ENCODE data around the gene GGCX. TPM values are rescaled to one million over a fixed set of nuclear protein-coding genes. Genes with fewer than 3 reads are reported as not detected.

The GGCX gene
- total RNA-seq, 3 donors from 2014 or later, result 26.7 to 35.1 (median 31.8) TPM

DNA sequence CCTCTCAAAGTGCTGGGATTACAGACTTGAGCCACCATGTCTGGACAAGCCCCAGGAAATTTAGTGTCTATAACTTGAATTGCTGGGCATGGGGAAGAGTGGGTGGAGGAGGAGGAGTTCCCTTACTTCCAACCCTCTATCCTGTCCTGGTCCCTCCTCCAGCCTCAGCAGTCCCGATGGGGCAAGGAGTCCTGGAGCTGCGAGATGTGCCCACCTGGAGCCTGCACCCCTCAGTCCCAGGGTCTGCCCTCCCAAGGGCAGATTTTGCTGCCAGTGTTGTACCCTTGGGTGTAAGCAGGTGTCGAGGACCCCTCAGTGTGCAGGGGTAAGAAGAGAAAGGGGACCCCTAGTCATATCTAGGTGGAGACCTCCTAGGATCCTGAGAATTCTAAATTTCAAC, 18.9 kb upstream of the GGCX start:
- H3K4me1 ChIP-seq, result peaks cover 7 to 14% of the 10 kb centered on the region in 2 donors
- no peaks in the 10 kb centered on the region for H3K27me3 ChIP-seq
- intact Hi-C loops (cut with DNase I; ENCODE audit: low total_unique reads), result no loop called here
- TF ChIP-seq POLR2AphosphoS5 (IDR thresholded peaks at IDR 0.05) (no peak), POLR2A (IDR thresholded peaks at IDR 0.05) (no peak)
- TF ChIP-seq, protein P1, sequence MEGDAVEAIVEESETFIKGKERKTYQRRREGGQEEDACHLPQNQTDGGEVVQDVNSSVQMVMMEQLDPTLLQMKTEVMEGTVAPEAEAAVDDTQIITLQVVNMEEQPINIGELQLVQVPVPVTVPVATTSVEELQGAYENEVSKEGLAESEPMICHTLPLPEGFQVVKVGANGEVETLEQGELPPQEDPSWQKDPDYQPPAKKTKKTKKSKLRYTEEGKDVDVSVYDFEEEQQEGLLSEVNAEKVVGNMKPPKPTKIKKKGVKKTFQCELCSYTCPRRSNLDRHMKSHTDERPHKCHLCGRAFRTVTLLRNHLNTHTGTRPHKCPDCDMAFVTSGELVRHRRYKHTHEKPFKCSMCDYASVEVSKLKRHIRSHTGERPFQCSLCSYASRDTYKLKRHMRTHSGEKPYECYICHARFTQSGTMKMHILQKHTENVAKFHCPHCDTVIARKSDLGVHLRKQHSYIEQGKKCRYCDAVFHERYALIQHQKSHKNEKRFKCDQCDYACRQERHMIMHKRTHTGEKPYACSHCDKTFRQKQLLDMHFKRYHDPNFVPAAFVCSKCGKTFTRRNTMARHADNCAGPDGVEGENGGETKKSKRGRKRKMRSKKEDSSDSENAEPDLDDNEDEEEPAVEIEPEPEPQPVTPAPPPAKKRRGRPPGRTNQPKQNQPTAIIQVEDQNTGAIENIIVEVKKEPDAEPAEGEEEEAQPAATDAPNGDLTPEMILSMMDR (IDR thresholded peaks at IDR 0.05), result no peak
- H3K27ac ChIP-seq, result peak overlapping the region; percentile 92 to 98
- H3K4me3 ChIP-seq, result no peak overlapping the region
- no peaks in the 10 kb centered on the region for H3K9me3 ChIP-seq
- no peak for DNase-seq (ENCODE audit: low spot score in 2 of 2)
- no peaks in the 10 kb centered on the region for H3K36me3 ChIP-seq

DNA sequence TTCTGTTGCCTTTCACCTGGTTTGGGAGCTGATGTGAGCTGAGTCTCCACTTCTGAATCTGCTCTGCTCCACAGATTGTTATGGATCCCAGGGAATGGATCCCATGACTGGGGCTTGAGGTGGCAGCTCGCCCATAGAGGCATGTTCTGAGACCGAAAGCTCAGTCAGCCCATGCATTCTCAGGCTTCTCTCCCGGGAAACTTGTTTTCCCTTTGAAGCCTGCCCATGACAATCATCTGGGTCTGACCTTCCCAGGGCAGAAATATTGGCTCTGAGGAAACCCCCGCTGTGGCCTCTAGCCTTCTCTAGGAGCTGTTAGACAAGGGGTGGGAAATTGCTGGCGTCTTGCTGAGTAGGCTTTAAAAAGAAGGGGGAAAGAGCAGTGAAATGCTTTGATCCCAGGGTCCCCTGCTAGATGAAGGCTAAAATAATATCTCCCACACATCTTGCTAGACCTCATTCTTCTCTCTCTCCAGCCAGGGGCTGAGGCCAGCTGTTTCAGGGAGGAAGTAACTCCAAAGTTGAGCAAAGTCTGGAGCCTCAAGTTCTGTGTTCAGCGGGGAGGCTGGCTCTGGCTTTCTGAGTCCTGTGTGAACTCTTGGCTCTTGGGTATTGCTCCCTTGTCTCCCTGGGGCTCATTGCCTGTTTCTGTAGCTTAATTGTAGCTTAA, 18.1 kb upstream of the GGCX start:
- H3K36me3 ChIP-seq, result no peaks in the 10 kb centered on the region
- no peak for DNase-seq (ENCODE audit: low spot score in 2 of 2)
- TF ChIP-seq POLR2A (IDR thresholded peaks at IDR 0.05), result no peak
- TF ChIP-seq, protein P1 (IDR thresholded peaks at IDR 0.05), result no peak
- peak overlapping the region; percentile 92 to 98 for H3K27ac ChIP-seq
- no peaks in the 10 kb centered on the region for H3K27me3 ChIP-seq
- peak overlapping the region in 2 of 3 donors; percentile 59 to 71 for H3K4me3 ChIP-seq
- peaks cover 7 to 14% of the 10 kb centered on the region in 2 donors for H3K4me1 ChIP-seq
- intact Hi-C loops (cut with DNase I; ENCODE audit: low total_unique reads), result no loop called here
- no peaks in the 10 kb centered on the region for H3K9me3 ChIP-seq

DNA sequence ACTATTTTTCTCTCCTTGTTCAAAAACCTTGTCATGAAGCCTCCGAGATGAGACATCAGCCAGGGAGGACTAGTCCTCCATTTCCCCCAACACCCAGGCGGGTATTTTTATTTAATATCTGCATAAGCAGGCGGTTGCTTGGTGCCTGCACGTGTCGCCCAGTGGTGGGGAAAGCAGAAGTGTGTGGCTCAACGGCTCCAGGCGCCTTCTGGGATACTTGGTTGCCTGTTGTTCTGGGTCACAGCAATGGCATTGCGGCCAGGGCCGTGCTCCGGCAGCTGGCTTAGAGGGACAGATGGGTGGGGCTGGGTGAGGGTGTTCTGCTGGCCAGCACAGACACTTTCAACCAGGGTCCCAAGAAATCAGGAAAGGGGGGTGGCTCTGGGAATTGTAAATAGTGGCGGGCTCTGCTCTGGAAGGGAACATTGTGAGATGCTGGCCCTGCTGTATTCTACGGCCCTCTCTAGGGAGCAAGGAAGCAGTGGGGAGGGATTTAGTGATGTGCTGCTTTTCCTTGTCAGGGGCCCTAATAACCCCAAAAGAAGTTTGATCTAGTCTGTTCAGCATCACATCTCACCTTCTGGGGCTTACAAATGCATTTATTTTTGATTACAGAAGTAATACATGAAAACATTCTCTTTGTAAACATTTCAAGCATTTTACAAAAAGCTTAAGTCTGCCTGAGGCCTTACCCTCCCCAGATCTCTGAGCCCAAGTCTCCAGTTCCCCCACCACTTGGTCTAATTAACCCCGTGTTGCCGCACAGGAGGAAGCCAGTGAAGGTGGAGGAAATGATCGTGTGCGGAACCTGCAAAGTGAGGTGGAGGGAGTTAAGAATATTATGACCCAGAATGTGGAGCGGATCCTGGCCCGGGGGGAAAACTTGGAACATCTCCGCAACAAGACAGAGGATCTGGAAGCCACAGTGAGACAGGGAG, 17.2 kb upstream of the GGCX start:
- peak overlapping the region; percentile 92 to 98 for H3K27ac ChIP-seq
- no peak for DNase-seq (ENCODE audit: low spot score in 2 of 2)
- TF ChIP-seq POLR2A (IDR thresholded peaks at IDR 0.05) (no peak), POLR2AphosphoS5 (IDR thresholded peaks at IDR 0.05) (no peak)
- TF ChIP-seq, protein P1 (IDR thresholded peaks at IDR 0.05), result no peak
- no peaks in the 10 kb centered on the region for H3K36me3 ChIP-seq
- H3K4me3 ChIP-seq, result peak overlapping the region; percentile 31 to 71 (median 59)
- H3K27me3 ChIP-seq, result no peaks in the 10 kb centered on the region
- H3K9me3 ChIP-seq, result no peaks in the 10 kb centered on the region
- H3K4me1 ChIP-seq, result peaks cover 7 to 14% of the 10 kb centered on the region in 2 donors
- intact Hi-C loops (cut with DNase I; ENCODE audit: low total_unique reads), result no loop called here

DNA sequence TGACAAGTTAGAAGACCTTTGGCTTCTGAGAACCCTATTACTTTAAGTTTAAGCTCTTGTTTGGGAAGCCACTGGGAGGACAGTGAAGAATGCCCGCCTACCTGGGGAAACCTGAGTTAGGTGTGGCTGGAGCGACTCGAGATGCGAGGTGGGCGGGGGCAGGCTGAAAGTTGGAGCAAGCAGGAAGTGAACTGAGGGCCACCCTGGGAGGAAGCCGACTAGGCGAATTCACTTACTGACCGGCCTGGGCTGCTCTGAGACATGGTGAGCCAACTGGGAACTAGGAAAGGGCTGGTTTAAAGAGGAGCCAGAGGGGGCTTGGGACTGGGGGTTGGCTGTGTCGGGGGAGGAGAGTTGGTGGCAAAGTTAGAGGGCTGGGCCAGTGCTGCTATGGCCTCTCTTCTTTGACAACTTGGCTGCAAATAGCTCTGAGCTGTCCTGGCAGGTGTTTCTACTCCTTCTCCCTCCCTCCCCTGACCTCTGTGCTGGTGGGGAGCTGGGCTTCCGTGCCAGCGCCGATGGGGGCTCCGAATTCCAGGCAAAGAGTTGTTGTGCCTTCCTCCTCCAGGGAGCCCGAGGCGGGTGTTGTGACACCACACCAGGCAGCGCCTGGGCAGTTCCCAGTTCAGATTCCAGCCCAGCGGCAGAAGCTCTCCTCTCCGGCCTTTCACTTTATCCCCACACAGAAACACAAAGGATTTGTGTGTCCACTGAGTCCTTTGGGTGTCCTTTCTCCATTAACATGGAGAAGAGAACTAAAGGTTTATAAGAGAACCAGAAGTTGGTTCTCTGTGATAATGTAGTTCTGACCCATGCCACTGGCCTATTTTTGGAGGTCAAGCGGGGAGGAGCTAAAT, 16.3 kb upstream of the GGCX start, which contains the start of gene VAMP8:
VAMP8 (plus strand) TSS at position 201 of the 857 bp plus-strand sequence; CDS start at position 262, 61 bp downstream.
- H3K27ac ChIP-seq, result peak within 1 kb of the TSS; percentile 92 to 98
- peak; percentile 85 to 90 for DNase-seq (ENCODE audit: low spot score in 2 of 2)
- H3K4me3 ChIP-seq, result peak within 1 kb of the TSS; percentile 31 to 71 (median 59)
- H3K4me1 ChIP-seq, result peaks cover 7 to 14% of the 10 kb centered on the region in 2 donors
- intact Hi-C loops (cut with DNase I; ENCODE audit: low total_unique reads), result no loop called here
- no peaks in the 10 kb centered on the region for H3K36me3 ChIP-seq
- H3K27me3 ChIP-seq, result no peaks in the 10 kb centered on the region
- TF ChIP-seq POLR2AphosphoS5 (IDR thresholded peaks at IDR 0.05), result no peak
- peak; percentile 28 for TF ChIP-seq POLR2A (IDR thresholded peaks at IDR 0.05)
- no peaks in the 10 kb centered on the region for H3K9me3 ChIP-seq

DNA sequence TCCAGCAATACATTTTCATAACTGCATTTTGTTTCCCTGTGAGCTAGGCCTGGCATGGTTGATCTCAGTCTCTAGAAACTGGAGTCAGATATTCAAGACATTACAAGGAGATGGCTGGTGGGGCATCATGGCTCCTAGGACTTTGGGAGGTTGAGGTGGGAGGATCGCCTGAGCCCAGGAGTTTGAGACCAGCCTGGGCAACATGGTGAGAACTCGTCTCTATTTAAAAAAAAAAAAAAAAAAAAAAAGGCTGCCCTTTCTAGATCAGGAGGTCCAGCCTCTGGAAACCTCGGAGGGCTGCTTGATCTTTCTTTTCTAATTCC, 15.7 kb upstream of the GGCX start:
- intact Hi-C loops (cut with DNase I; ENCODE audit: low total_unique reads), result no loop called here
- DNase-seq (ENCODE audit: low spot score in 2 of 2), result no peak
- no peaks in the 10 kb centered on the region for H3K36me3 ChIP-seq
- peak overlapping the region in 2 of 3 donors; percentile 59 to 71 for H3K4me3 ChIP-seq
- peak overlapping the region; percentile 92 to 98 for H3K27ac ChIP-seq
- peaks cover 7 to 14% of the 10 kb centered on the region in 2 donors for H3K4me1 ChIP-seq
- TF ChIP-seq POLR2A (IDR thresholded peaks at IDR 0.05) (no peak), POLR2AphosphoS5 (IDR thresholded peaks at IDR 0.05) (no peak)
- TF ChIP-seq, protein P1 (IDR thresholded peaks at IDR 0.05), result no peak
- H3K9me3 ChIP-seq, result no peaks in the 10 kb centered on the region
- no peaks in the 10 kb centered on the region for H3K27me3 ChIP-seq
